Upper lobe of left lung (tissue), 6 donors: Measurements from ENCODE around the gene PUM2. TPM values are rescaled to one million over a fixed set of nuclear protein-coding genes. Genes with fewer than 3 reads are reported as not detected.

ENCODE experiments used
- ATAC-seq, 2 donors: fragments of 200-7000 bp; cut with Tn5 transposase; one replicate each; pipeline ENCODE4 v1.9.1; 2022; ENCODE audit warnings: mild to moderate bottlenecking in 2 of 2, moderate library complexity in 2 of 2; ENCODE audit not compliant: low FRiP score in 2 of 2
- DNase-seq, 2 donors: peaks; one replicate each; pipeline ENCODE4 v3.0.0-alpha.2; 2019 to 2020
- H3K27ac ChIP-seq, 4 donors: fragments of 200-600 bp; sonication (generic); one replicate each; pipeline ENCODE4 v1.5.1; 2016 to 2019
- H3K27me3 ChIP-seq, 4 donors: fragments of 200-600 bp; sonication (generic); one replicate each; pipeline ENCODE4 v1.5.1; 2017 to 2019
- H3K36me3 ChIP-seq, 4 donors: fragments of 200-600 bp; sonication (generic); one replicate each; pipeline ENCODE4 v1.5.1; 2016 to 2019
- H3K4me1 ChIP-seq, 4 donors: fragments of 200-600 bp; sonication (generic); one replicate each; pipeline ENCODE4 v1.5.1; 2018 to 2019
- H3K4me3 ChIP-seq, 4 donors: fragments of 200-600 bp; sonication (generic); one replicate each; pipeline ENCODE4 v1.5.1; 2017 to 2019; ENCODE audit warnings: mild to moderate bottlenecking in 2 of 4, moderate library complexity in 1 of 4
- H3K9me3 ChIP-seq, 4 donors: fragments of 200-600 bp; sonication (generic); one replicate each; pipeline ENCODE4 v1.5.1; 2018 to 2019
- CTCF ChIP-seq, 6 experiments: fragments of 450-650 bp in 4 of 6; fragments of 200-600 bp in 2 of 6; sonication (generic) in 2 of 6; IDR thresholded peaks; one replicate each; pipeline ENCODE4 v1.5.1; 2016 to 2019; ENCODE audit warnings: antibody characterized with exemption in 6 of 6
- EP300 ChIP-seq, 4 donors: sonication (generic); formaldehyde crosslinking; IDR thresholded peaks; one replicate each; pipeline ENCODE4 v1.5.1; 2017; ENCODE audit warnings: antibody characterized with exemption in 4 of 4, control low read depth in 2 of 4
- POLR2A ChIP-seq, 4 donors: fragments of 450-650 bp; IDR thresholded peaks; one replicate each; pipeline ENCODE4 v1.5.1; 2016 to 2017; ENCODE audit warnings: antibody characterized with exemption in 4 of 4, mild to moderate bottlenecking in 2 of 4
- POLR2AphosphoS5 ChIP-seq, 2 donors: sonication (generic); formaldehyde crosslinking; IDR thresholded peaks; one replicate each; pipeline ENCODE4 v1.5.1; 2017; ENCODE audit warnings: antibody characterized with exemption in 2 of 2
- WGBS, 2 donors: methylation state at CpG; one replicate each; pipeline ENCODE4 v1.1.5; 2017 to 2018; 5-methylcytosine and 5-hydroxymethylcytosine counted together
- total RNA-seq, 6 donors: library from RNA; depleted of rRNA in 4 of 6; stranded (reverse); fragments of >200 nt in 4 of 6; gene quantifications; one replicate each; pipeline versions ENCODE4 v1.1.0 to v1.2.1, GENCODE V29; 2016 to 2021
- donor health status: DM: no; HTN: no; CAD: no; lungs with moderate emphysema.
- donor health status: DM: no; HTN: yes; CAD: no; lungs with severe emphysema.

Gene PUM2
- total RNA-seq, 6 donors from 2014 or later: 33.1 to 114 (median 86.6) TPM

GRCh38 chr2:20205069-20205468 lies 145.6 kb downstream of the PUM2 start:
- Histone ChIP-seq H3K36me3 (peaks cover 0 to 7% (median 0%) of the 10 kb centered on the region in 4 donors), H3K27me3 (no peaks in the 10 kb centered on the region), H3K4me1 (peaks cover 3 to 52% (median 32%) of the 10 kb centered on the region in 4 donors), H3K4me3 (no peak overlapping the region), H3K27ac (peak overlapping the region; percentile 71 to 84 (median 78)), H3K9me3 (no peaks in the 10 kb centered on the region)
- TF ChIP-seq POLR2A (IDR thresholded peaks at IDR 0.05): no peak
- TF ChIP-seq POLR2AphosphoS5 (IDR thresholded peaks at IDR 0.05): no peak
- TF ChIP-seq EP300 (IDR thresholded peaks at IDR 0.05): no peak
- TF ChIP-seq CTCF (IDR thresholded peaks at IDR 0.05): no peak
- WGBS, 2 donors: 75 to 82% methylated on average over 6 to 7 of the region's 7 CpGs
- no peak for DNase-seq
- ATAC-seq: no peak

- peaks cover 0 to 7% (median 0%) of the 10 kb centered on the region in 4 donors for H3K36me3 ChIP-seq
- no peaks in the 10 kb centered on the region for H3K9me3 ChIP-seq
- H3K27me3 ChIP-seq: no peaks in the 10 kb centered on the region
- no peak for DNase-seq
- 72 to 81% methylated on average over 8 to 17 of the region's 17 CpGs for WGBS, 2 donors
- H3K4me3 ChIP-seq: no peak overlapping the region
- TF ChIP-seq CTCF (IDR thresholded peaks at IDR 0.05) (peak in 1 of 6 experiments; percentile 6), EP300 (IDR thresholded peaks at IDR 0.05) (no peak), POLR2A (IDR thresholded peaks at IDR 0.05) (no peak), POLR2AphosphoS5 (IDR thresholded peaks at IDR 0.05) (no peak)
- H3K4me1 ChIP-seq: peaks cover 3 to 48% (median 32%) of the 10 kb centered on the region in 4 donors
- H3K27ac ChIP-seq: peak overlapping the region in 2 of 4 donors; percentile 82 to 84
- ATAC-seq: no peak
Measured at GRCh38 chr2:20203521-20204225, 147.0 kb downstream of the PUM2 start.

- ATAC-seq: no peak
- Histone ChIP-seq H3K27me3 (no peaks in the 10 kb centered on the region), H3K4me3 (no peak overlapping the region), H3K9me3 (no peaks in the 10 kb centered on the region), H3K4me1 (peaks cover 6 to 47% (median 33%) of the 10 kb centered on the region in 4 donors), H3K36me3 (peaks cover 0 to 7% (median 0%) of the 10 kb centered on the region in 4 donors), H3K27ac (no peak overlapping the region)
- TF ChIP-seq EP300 (IDR thresholded peaks at IDR 0.05) (no peak), POLR2AphosphoS5 (IDR thresholded peaks at IDR 0.05) (no peak), CTCF (IDR thresholded peaks at IDR 0.05) (no peak), POLR2A (IDR thresholded peaks at IDR 0.05) (no peak)
- DNase-seq: no peak
- WGBS, 2 donors: 93 to 95% methylated on average over 9 to 10 of the region's 10 CpGs
Measured at GRCh38 chr2:20203072-20203471, 147.6 kb downstream of the PUM2 start.

- H3K27me3 ChIP-seq: no peaks in the 10 kb centered on the region
- WGBS, 2 donors: 78 to 91% methylated on average over 9 to 17 of the region's 17 CpGs
- TF ChIP-seq POLR2AphosphoS5 (IDR thresholded peaks at IDR 0.05): no peak
- TF ChIP-seq EP300 (IDR thresholded peaks at IDR 0.05): no peak
- TF ChIP-seq POLR2A (IDR thresholded peaks at IDR 0.05): no peak
- TF ChIP-seq CTCF (IDR thresholded peaks at IDR 0.05): no peak
- no peak for ATAC-seq
- H3K27ac ChIP-seq: no peak overlapping the region
- peaks cover 3 to 42% (median 32%) of the 10 kb centered on the region in 4 donors for H3K4me1 ChIP-seq
- no peak for DNase-seq
- no peaks in the 10 kb centered on the region for H3K9me3 ChIP-seq
- H3K4me3 ChIP-seq: no peak overlapping the region
- peaks cover 0 to 7% (median 0%) of the 10 kb centered on the region in 4 donors for H3K36me3 ChIP-seq
Measured at GRCh38 chr2:20201671-20202070, 149.0 kb downstream of the PUM2 start.
